NK-92 (cell line): ENCODE data around the gene ASIC2.

Experiments used
- DNase-seq: peaks from one replicate; lab custom pipeline; 2025; ENCODE audit not compliant: unreplicated experiment; lab: John Stamatoyannopoulos, UW

ASIC2 gene

DNA sequence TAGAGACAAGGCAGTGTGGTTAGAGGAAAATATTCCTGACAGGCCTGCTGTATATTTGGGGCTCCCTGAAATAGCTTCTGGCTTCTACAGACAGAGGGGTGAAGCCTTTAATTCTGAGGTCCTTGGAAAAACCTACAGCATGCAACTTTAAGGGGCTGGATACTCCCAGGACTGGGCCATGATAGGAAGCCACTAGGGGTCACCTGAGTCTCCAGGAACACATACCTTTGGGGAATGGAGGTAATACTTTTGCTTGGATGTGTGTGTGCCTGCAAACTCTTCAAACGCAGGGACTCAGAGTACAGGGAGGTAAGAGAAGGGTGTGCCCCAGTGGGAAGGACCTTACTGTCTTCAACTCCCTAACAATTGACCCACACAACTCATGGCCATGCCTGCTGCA lies 4.1 kb downstream of the ASIC2 start:
- DNase-seq = no peak

DNA sequence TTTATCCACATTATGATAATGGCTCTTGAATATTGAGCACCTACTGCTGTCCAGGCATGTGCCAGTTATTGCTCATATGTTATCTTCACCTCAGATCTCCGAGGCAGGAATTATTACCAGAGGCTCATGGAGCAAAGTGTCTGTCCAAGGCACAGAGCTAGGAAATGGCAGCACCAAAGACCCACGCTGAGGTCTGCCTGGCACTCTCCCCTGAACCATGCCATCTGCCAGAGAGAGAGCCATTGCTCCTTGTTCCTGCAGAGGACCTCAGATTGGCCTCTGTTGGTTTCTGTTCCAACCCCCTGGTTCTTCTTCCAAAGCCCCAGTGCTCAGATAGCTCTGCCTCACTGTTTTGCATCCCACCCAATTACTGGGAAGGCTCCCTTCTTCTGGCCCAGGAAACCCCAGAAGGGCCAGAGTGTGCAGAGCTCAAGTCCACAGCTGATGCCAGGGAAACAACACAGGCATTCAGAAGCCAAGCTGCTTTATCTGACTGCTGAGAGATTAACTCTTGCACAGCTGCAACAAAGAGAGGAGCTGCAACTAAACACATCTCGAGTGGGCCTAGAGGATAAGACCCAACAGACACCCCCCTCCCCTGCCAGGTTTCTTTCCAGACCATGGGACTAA lies 5.9 kb downstream of the ASIC2 start:
- no peak for DNase-seq

DNA sequence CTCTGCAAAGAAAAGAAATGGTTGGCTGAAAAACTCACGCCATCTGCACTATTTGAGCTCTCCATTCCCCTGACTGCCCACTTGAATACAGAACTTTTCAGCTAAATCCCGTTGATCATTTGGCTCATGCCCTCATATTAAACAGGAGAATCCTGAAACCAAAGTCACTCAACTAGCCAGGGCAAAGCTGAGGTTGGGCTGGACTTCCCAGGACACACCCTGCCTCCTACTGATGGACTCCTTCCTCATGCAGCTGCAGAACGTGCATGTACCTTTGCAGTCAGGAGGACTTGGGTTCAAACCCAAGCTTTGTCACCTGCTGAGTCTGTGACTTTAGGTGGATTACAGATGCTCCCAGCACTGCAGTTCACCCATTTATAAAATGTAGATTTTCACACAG lies 7.7 kb downstream of the ASIC2 start:
- no peak for DNase-seq

DNA sequence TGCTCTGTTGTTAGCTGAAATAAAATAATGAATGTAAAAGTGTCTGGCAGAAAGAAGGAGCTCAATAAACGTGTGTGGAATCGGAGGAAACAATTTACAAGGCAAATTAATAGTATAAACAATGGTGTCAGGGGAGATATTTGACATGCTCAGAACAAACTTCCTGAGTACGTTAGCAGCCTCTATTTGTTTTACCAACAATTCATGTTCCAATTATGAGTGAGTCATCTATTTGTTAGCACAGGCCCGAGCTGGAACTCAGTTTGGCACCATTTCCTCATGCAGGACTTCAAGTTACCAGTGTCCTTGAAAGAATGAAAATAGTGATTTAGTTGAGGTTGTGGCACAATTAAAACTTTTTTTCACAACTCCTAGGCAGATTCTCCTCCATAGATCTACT lies 9.1 kb downstream of the ASIC2 start:
- DNase-seq = no peak

DNA sequence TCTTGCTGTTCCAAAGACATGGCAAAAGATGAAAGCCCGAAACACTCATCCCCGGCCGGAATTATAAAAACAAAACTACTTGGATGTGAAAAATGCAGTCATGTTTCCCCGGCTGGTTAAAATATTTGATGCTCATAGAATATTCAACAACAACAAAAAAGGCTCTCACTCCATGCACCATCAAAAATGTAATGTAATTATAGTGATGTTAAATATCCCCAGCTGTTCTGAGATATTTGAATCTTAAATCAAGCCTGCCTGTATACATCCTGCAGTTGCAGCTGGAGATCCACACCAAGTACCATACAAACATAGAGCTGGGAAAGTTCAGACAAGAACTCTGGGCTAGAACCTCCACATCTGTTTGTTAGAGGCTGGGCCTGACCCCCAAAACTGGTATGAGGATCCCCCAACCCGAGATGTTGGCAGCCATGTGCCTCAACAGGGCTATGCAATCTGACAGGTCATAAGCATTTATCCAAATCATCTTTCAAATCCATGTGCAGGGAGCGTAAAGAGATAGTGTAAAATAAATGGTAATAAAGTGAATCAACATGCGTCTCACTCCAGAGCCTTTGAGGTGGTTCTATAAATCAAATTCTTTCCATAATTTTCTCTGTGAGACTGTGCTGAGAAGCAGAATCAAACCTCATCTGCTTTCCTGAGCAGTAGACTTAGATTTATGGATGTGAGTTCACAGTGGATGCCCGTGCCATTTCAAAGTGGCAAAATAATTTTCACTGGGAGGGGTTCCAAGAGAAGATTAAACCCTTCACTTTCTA lies 12.7 kb downstream of the ASIC2 start:
- DNase-seq = no peak

DNA sequence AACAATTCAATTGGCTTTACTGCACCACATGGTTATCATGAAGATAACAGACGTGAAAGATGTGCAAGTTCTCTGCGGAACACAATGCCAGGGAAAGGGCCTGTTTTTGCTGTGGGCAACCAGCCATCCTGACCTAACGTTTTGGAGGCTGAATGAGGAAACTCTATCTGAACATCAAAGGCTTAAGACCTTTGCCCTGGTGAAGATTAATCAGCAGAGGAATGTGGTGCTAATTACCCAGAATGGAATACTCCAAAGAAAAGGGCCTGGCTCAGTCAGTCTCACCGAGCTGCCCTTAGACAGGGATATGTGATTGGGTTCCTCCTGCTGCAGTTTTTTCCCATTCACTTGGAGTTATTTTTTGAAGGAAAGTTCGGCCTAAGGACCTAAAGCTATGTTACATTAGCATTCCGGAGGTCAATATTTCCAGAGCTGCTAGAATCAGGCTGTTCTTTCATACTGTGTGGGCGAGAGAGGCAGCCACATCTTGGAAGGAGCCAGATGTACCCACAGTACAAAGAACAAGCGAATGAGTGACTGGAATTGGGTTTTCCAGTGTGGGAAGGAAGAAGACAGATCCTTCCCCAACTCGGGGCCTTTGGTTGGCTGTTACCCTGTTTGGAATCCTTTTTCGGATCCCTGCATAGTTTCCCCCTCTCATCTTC lies 15.5 kb downstream of the ASIC2 start:
- no peak for DNase-seq

DNA sequence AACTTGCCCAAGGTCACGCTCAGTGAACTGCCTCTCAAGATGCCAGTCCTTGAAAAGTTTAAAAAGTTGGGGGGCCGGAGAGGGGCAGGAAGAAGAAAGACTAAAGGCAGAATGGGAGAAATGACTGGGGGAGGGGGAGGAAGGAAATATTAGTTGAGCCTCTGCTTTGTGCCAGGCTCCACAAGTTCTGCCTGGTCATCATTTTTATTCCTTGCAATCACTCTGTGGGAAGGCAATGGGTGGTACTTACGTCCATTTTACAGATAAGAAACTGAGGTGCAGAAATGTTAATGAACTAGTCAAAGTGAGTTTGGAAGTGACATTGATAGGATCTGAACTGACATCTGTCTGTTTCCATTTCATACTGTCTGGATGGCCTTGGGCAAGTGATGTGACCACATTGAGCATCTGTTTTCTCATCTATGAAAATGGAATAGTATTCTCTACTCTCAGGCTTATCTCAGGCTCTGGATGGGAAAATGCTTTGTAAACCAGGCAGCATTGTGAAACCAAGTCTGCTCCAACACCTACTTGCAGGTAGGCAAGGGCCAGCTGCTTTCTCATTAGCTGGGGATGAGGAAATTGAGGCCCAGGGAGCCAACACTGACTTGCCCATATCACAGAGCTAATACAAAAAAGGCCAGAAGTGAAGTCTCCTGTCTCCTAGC lies 19.2 kb downstream of the ASIC2 start:
- DNase-seq = no peak

DNA sequence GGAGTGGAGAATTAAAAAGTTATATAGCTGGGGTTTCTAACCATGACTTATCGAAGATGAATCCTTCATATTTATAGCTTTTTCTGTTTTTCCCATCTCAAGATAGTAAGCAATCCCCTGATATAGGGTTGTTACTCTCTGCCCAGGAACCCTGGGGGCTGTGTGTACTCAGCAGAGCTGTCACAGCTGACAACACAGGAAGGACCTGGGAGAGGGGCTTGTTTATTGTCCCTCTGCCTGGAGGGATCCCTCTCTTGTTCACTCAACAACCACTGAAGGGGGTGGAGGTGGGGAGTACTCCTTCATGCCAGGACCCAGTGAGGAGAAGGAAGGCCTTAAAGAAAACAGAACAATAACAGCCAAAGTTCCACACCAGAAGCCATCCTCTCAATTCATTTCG lies 19.8 kb downstream of the ASIC2 start:
- no peak for DNase-seq

DNA sequence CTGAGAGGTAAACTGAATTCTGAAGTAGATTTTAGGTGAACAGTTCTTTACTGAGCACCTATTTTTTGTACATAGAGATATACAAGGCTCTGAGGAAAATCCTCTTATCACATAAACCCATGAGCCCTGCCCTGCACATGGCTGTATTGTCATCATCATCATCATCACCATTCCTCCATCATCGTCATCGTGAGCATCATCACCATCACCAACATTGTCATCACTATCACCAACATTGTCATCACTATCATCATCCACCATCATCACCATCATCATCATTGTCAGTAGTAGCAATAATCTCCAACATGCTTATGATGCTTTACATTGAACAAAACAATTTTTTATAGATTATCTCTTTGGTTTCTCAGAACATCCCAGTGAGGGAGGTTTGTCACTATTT lies 20.7 kb downstream of the ASIC2 start:
- no peak for DNase-seq

DNA sequence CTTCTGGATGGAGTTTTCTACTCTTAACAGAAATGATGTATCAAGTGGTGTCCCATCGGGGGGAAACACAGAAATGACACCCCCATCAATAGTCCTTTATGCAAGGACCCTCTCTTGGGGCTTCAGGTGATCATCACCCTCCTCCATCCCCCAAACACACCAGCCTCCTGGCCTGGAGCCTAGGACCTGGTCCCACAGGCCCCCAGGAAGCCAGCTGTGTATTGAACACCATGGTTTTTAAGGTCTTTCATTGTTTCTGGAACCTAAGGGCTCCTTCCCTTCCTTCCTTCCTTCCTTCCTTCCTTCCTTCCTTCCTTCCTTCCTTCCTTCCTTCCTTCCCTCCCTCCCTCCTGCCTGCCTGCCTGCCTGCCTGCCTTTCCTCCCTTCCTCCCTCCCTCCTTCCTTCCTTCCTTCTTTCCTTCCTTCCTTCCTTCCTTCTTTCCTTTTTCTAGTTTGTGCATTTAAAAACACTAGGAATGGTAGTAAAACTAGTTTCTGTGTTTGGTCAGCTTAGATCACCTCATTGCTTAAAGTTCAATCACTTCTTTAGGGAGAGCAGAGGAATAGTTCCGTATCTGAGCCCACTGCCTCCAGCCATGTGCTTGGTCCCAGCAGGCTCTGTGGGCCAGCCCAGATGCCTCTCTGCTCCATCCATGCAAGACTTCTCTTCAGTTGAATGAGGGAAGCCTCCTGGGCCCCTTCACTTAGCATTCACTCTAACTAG lies 23.6 kb downstream of the ASIC2 start:
- DNase-seq = no peak

DNA sequence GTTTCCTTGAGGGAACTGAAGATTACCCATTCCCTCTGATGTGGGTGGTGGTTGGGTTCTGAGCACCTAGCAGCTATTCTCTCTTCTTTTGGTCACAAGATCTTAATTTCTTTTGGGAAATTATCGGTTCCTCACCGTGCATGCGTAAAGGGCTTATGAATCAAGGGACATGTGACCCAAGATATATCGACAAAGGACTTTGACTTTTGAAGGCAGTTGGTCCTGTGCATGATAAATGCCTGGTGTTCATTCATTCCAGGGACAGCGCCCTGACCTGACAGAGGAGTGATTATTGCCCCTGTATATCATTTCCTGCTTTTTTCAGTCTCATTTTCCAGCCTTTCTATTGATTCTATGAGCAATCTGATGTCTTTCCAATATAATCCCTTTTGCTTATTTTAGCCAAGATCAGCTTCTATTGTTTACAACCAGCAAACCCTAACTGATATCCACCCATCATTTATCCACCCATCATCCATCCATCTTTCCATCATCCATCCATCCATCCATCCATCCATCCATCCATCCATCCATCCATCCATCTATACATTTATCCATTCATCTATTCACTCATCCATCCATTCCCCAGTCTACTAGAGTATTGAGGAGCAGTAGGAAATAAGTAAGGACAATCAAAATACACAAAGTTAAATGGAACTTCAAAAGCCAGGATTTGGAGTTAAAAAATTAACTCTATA lies 25.1 kb downstream of the ASIC2 start:
- no peak for DNase-seq

DNA sequence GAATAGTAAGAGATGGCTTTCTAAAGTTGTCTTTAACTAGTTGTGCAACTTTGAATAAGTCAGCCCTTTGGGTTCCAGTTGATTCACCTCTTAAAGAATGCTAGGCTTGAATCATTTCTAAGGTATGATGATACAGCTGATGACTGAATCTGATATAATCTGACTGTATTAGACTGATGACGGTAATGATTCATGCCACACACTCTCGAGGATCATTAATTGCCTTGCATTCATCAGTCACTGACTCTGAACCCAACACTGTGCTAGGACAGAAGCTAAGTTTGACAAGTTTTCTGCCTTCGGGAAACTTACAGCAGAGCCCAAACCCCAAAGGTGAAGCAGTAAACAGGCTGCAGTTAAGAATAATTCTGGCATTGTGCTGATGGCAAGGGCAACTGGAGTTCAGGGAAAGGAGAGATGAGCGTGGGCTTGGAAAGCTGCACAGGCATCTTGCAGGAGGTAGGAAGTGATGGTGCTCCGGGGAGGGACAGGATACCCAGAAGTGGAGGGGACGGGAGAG lies 25.8 kb downstream of the ASIC2 start:
- DNase-seq = no peak

DNA sequence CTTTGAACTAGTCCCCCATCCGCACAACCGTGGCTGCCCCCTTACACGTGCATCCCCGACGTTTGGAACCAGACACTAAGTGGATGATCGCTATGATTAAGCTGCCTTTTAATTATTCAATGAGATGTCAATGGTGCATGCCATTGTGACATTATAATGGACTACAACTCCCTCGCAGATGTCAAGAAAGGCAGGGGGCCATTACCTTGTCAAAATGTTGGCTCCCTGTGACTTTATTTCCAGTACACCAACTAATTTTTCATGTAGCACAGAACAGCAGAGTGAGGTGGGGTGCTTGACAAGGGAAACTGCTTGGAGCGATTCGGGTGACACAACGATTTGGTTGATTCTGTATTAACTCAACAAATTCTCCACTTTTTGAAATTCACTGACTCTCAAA lies 26.5 kb downstream of the ASIC2 start:
- no peak for DNase-seq

DNA sequence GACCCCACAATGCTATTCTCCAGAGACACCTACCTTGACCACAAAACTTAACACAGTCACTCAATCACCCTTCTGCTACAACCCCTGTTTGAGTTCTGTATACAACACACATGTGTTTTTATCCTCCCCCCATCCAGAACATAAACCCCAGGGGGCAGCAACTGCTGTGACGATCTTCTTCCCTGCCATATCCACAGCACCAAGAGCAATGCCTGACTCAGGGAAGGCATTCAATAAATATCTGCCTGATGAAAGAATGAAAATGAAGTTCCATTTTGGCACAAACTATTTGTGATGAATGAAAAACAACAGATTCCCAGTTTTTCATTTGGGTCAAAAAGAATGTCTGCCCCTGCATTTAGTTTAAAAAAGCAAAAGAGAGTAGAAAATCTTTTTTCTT lies 27.0 kb downstream of the ASIC2 start:
- no peak for DNase-seq

DNA sequence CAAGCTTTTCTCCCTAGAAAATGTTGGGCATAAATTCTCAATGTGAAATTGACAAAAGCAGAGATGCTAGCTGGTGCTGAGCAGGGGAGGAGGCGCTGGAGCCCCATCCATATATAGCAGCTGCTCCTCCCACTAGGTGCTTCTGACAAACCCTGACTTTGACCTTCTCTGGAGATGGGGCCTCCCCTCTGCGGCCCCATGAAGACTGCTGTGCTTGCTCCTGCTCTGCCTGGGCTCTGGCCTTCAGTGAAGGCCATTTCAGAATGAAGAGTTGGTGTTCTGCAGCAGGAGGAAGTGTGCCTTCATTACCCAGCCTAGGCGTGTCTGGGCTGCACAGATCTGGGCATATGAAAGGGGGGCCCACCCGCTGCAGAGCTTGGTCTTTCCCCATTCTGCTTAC lies 29.7 kb downstream of the ASIC2 start:
- DNase-seq = no peak

DNA sequence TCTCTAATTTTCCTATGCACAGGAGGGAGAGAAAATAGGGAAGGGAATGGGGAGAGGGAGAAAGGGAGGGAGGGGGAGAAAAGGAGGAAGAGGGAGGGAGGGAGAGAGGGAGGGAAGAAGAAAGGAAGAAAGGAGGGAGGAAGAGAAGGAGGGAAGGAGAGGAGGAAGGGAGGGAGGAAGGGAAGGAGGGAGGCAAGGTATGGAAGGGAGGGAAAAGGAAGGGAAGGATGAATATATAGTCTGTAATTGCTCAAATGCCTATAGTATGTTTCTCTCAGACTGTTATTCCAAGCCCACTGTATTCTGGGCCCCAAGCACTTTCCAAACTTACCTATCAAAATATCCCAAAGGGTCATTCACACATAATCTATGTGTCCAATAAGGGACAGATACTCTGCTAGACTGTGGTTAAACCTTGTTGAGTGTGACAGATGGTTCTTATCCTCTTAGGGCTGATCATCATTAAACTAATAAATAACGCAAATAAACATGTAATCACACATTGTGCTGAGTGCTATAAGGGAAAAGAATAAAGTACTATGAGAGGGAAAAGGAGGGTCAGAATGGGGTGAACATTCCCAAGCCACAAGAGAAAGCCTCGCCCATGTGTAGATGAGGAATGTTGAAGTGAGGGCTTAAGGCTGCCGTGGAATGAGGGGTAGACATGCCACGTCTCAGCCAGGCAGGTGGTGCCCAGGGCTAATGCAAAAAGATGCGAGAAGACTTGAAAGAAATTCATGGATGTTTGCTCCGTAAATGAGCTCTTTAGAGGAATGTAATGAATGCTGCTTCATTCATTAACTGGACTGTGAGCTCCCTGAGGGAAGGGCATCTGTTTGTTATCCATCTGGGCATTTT lies 30.6 kb downstream of the ASIC2 start:
- no peak for DNase-seq

DNA sequence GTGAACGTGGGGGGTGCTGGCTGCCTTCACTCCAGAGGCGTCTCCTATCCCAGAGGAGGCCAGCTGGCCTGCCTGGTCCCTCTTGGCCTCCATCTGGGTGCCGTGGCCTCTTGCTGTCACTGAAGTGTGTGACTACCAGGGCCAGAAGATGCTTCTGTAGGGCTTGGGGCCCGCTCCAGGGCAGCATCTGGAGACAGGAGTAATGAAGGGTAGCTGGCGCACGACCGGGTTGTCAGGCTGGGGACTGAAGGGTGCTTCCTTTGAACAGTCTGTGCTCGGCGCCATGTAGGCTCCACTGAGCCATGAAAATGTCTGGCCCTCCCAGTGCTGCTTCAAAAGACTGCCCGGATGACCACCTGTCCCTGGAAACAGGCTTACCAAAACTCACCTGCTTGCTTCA lies 31.3 kb downstream of the ASIC2 start:
- DNase-seq = no peak

DNA sequence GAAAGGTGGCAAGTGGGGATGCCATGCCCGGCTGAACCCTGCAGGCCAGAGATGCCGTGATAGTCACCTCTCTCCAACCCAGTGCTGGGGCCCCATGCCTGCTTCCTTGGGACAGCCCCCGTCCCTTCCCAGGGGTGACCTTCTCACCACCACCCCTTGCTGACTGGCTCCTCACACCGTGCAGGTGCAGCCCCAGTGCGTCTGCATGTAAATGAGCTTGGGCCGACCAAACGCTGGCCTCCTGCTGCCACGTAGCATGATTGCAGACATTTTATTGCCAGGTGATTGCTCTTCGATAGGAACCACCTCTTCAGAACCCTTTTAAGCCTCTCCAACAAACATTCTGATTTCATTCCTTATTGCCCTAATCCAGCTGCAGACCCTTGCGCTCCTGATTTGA lies 32.5 kb downstream of the ASIC2 start:
- DNase-seq = no peak

DNA sequence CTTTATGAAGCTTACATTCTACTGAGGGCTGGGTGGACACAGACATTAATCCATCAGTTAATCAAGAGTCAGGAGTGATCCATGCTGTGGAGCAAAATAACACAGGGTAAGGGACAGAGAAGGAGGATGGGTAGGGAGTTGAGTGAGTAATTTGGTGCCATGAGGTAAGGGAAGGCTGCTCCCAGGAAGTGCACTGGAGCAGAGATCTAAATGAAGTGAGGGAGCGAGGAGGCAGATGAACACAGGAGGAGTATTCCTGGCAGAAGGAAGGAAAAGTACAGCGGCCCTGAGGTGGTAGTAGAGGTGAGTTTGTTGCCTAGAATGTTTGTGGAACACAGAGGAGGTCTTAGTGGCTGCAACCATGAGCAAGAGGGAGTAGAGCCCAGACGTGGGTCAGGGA lies 34.8 kb downstream of the ASIC2 start:
- no peak for DNase-seq
